K562 (cell line): ENCODE results near the gene LTBP1. TPM values are rescaled to one million over a fixed set of nuclear protein-coding genes. Genes with fewer than 3 reads are reported as not detected.
A peak's percentile ranks its signal among the peaks of the same experiment; 100 is the strongest.

Experiments used
- ATAC-seq: fragments of 200-7000 bp; cut with Tn5 transposase; 3 replicates; pipeline ENCODE4 v1.9.1; 2020; ENCODE audit warnings: moderate library complexity
- BruUV-seq: library from RNA; stranded (reverse); fragments of 400-500 nt; replicated peaks from 2 replicates; lab custom pipeline; 2021; lab: Mats Ljungman, UMichigan
- CTCF ChIA-PET: fragments of 300-600 bp; formaldehyde crosslinking; extraction: SDS; loops from one replicate; lab custom pipeline; 2021; ENCODE audit warnings: low intra/inter-chr PET ratio; lab: Yijun Ruan, JAX
- POLR2A ChIA-PET: fragments of 300-600, 350-650 bp; sonication (Branson Sonifier 250); formaldehyde crosslinking; extraction: SDS; loops from one replicate; lab custom pipeline; 2021; ENCODE audit warnings: antibody characterized with exemption, inconsistent platforms; lab: Yijun Ruan, JAX
- DNase-seq, 4 experiments: peaks; one replicate each; pipeline versions ENCODE4 v3.0.0 to v3.0.0-alpha.2; 2011 to 2018; ENCODE audit warnings: low spot score in 3 of 4, mixed read lengths in 3 of 4; ENCODE audit errors: extremely low read depth in 1 of 4
- FAIRE-seq: peaks from 2 replicates; lab custom pipeline; 2011; peaks lifted over from hg19 to GRCh38; lab: Jason Lieb, UNC
- H2AFZ ChIP-seq: 2 replicates; pipeline ENCODE4 v1.6.0; 2011; ENCODE audit warnings: low read depth, low read length, control low read depth, inconsistent platforms
- H3K27ac ChIP-seq: fragments of 200-600 bp; 3 replicates; pipeline ENCODE4 v1.8.0; 2011; ENCODE audit warnings: low read depth, mild to moderate bottlenecking, control low read depth, inconsistent platforms, low read length, moderate library complexity, mixed read lengths; ENCODE audit errors: extremely low read depth
- H3K27me3 ChIP-seq, 2 experiments: fragments of 300-600 bp in 1 of 2; 2 replicates in 1 of 2; 3 replicates in 1 of 2; pipeline versions ENCODE4 v1.6.0 to v1.8.0; 2011; ENCODE audit warnings: inconsistent platforms in 2 of 2, low read length in 2 of 2, mild to moderate bottlenecking in 1 of 2, mixed read lengths in 1 of 2, moderate library complexity in 1 of 2; ENCODE audit not compliant: control insufficient read depth in 2 of 2, insufficient read depth in 2 of 2
- H3K36me3 ChIP-seq: fragments of 300-600 bp; 3 replicates; pipeline ENCODE4 v1.8.0; 2011; ENCODE audit warnings: mild to moderate bottlenecking, low read length, inconsistent platforms; ENCODE audit not compliant: control insufficient read depth, insufficient read depth
- H3K4me1 ChIP-seq, 2 experiments: fragments of 200-600 bp in 1 of 2; replicated peaks in 1 of 2; 2 replicates in 1 of 2; 3 replicates in 1 of 2; pipeline versions ENCODE4 v1.5.1 to v1.8.0; 2011; ENCODE audit warnings: inconsistent platforms in 2 of 2, low read length in 2 of 2, mild to moderate bottlenecking in 1 of 2, mixed read lengths in 1 of 2, moderate library complexity in 1 of 2; ENCODE audit not compliant: control insufficient read depth in 2 of 2, insufficient read depth in 2 of 2
- H3K4me2 ChIP-seq: 2 replicates; pipeline ENCODE4 v1.6.1; 2011; ENCODE audit warnings: low read length, control low read depth, inconsistent platforms, mixed read lengths; ENCODE audit not compliant: insufficient read depth
- H3K4me3 ChIP-seq: fragments of 200-600 bp; sonication (generic), shearing (Covaris generic); 2 replicates; pipeline ENCODE4 v1.5.1; 2016; ENCODE audit warnings: control low read depth, inconsistent platforms
- H3K79me2 ChIP-seq: fragments of 200-600 bp; 3 replicates; pipeline ENCODE4 v1.8.0; 2011; ENCODE audit warnings: low read length, inconsistent platforms; ENCODE audit not compliant: control insufficient read depth, insufficient read depth
- H3K9ac ChIP-seq, 2 experiments: 2 replicates each; pipeline versions ENCODE4 v1.6.0 to v1.6.1; 2011; ENCODE audit warnings: low read depth in 2 of 2, low read length in 2 of 2, control low read depth in 1 of 2, inconsistent platforms in 1 of 2, mild to moderate bottlenecking in 1 of 2, mixed read lengths in 1 of 2; ENCODE audit not compliant: insufficient read depth in 1 of 2
- H3K9me1 ChIP-seq: one replicate; pipeline ENCODE4 v1.6.0; 2011; ENCODE audit warnings: inconsistent platforms, mild to moderate bottlenecking, low read length, moderate library complexity; ENCODE audit not compliant: control insufficient read depth, insufficient read depth
- H3K9me3 ChIP-seq: replicated peaks from 2 replicates; pipeline ENCODE4 v1.5.1; 2011; ENCODE audit warnings: low read depth, low read length, inconsistent platforms; ENCODE audit not compliant: control insufficient read depth, insufficient read depth
- H4K20me1 ChIP-seq: replicated peaks from 2 replicates; pipeline ENCODE4 v1.6.1; 2011; ENCODE audit warnings: low read length, inconsistent platforms, mixed read lengths; ENCODE audit not compliant: control insufficient read depth, insufficient read depth
- BCL6 ChIP-seq: fragments of 250-450 bp; sonication (Bioruptor Pico); IDR thresholded peaks from 2 replicates; pipeline ENCODE4 v1.4.0; 2020
- CEBPB ChIP-seq: fragments of 450-650 bp; IDR thresholded peaks from 2 replicates; pipeline ENCODE4 v1.6.1; 2016; ENCODE audit warnings: missing genetic modification characterization, missing compliant biosample characterization
- EP400 ChIP-seq: fragments of 450-650 bp; IDR thresholded peaks from 2 replicates; pipeline ENCODE4 v1.6.1; 2017; ENCODE audit warnings: antibody characterized with exemption, mild to moderate bottlenecking, moderate library complexity
- HDAC2 ChIP-seq: fragments of 450-650 bp; IDR thresholded peaks from 2 replicates; pipeline ENCODE4 v1.6.1; 2016; ENCODE audit warnings: mild to moderate bottlenecking
- HDGF ChIP-seq: fragments of 450-650 bp; IDR thresholded peaks from 2 replicates; pipeline ENCODE4 v1.6.1; 2016
- HSF4 ChIP-seq: fragments of 250-450 bp; sonication (Bioruptor Pico); IDR thresholded peaks from 2 replicates; pipeline ENCODE4 v2.1.2; 2022; ENCODE audit warnings: mild to moderate bottlenecking, moderate library complexity, borderline replicate concordance
- MAFF ChIP-seq: IDR thresholded peaks from 2 replicates; pipeline ENCODE4 v1.6.1; 2012; ENCODE audit warnings: low read length, improper control_type of control experiment
- NUFIP1 ChIP-seq: fragments of 450-650 bp; IDR thresholded peaks from 2 replicates; pipeline ENCODE4 v1.6.1; 2018; ENCODE audit not compliant: partially characterized antibody
- PML ChIP-seq: IDR thresholded peaks from 2 replicates; pipeline ENCODE4 v1.6.1; 2012; ENCODE audit warnings: low read length, inconsistent platforms
- POLR2G ChIP-seq: fragments of 200-400 bp; formaldehyde crosslinking; IDR thresholded peaks from 2 replicates; pipeline ENCODE4 v1.6.1; 2017; ENCODE audit warnings: low read depth, mild to moderate bottlenecking, antibody characterized with exemption, low read length, moderate library complexity
- PRMT5 ChIP-seq: sonication (generic); formaldehyde crosslinking; IDR thresholded peaks from 2 replicates; pipeline ENCODE4 v1.5.0; 2020; ENCODE audit warnings: missing genetic modification reagents
- RBM14 ChIP-seq: fragments of 200-400 bp; formaldehyde crosslinking; IDR thresholded peaks from 2 replicates; pipeline ENCODE4 v1.6.1; 2018; ENCODE audit warnings: low read depth, mild to moderate bottlenecking, low read length, moderate library complexity, borderline replicate concordance; ENCODE audit not compliant: insufficient read depth
- RBM39 ChIP-seq: fragments of 200-400 bp; formaldehyde crosslinking; optimal IDR thresholded peaks from 2 replicates; pipeline ENCODE3; 2018; ENCODE audit warnings: low read depth, low read length
- SIN3B ChIP-seq: fragments of 450-650 bp; IDR thresholded peaks from 2 replicates; pipeline ENCODE4 v1.6.1; 2017; ENCODE audit warnings: low read depth, mild to moderate bottlenecking, moderate library complexity
- SMARCC2 ChIP-seq: fragments of 450-650 bp; IDR thresholded peaks from 2 replicates; pipeline ENCODE4 v1.6.1; 2017; ENCODE audit warnings: antibody characterized with exemption, moderate library complexity, mild to moderate bottlenecking, low read depth
- STAT5B ChIP-seq: fragments of 250-450 bp; sonication (Bioruptor Pico); IDR thresholded peaks from 2 replicates; pipeline ENCODE4 v1.8.0; 2021; ENCODE audit warnings: mild to moderate bottlenecking, inconsistent platforms
- ZBTB2 ChIP-seq: fragments of 450-650 bp; IDR thresholded peaks from 2 replicates; pipeline ENCODE4 v1.6.1; 2016; ENCODE audit warnings: antibody characterized with exemption
- ZKSCAN3 ChIP-seq: fragments of 250-450 bp; sonication (Bioruptor Pico); IDR thresholded peaks from 2 replicates; pipeline ENCODE4 v1.4.0; 2020
- WGBS: fragments of 100-300 bp; shearing (Covaris generic); methylation state at CpG from one replicate; pipeline ENCODE4 v1.1.6; 2016; ENCODE audit warnings: low coverage, mixed read lengths; ENCODE audit not compliant: insufficient coverage; ENCODE audit errors: missing lambda C conversion rate; 5-methylcytosine and 5-hydroxymethylcytosine counted together
- in situ Hi-C: fragments of 300-500 bp; cut with MboI; formaldehyde crosslinking; loops from 4 replicates; pipeline ENCODE4 v1.15.0; 2018; ENCODE audit warnings: inconsistent platforms, mixed read lengths
- intact Hi-C: fragments of 100-400 bp; cut with micrococcal nuclease; formaldehyde crosslinking; loops from 2 replicates; pipeline ENCODE4 v1.14.2; 2022
- polyA plus RNA-seq, 8 experiments: library from polyadenylated mRNA; depleted of rRNA in 4 of 8; stranded (reverse) in 5 of 8; unstranded in 3 of 8; fragments of >200 nt; fragmentation: Nextera tagmentation in 2 of 8; fragmentation: Illumina TruSeq in 1 of 8; extraction: Ambion mirVana in 2 of 8; extraction: Trizol in 1 of 8; gene quantifications; 2 replicates each; pipeline versions ENCODE4 v1.2.1 to v1.2.3, GENCODE V29; 2011 to 2014; ENCODE audit warnings: inconsistent platforms in 1 of 8, missing spikeins in 1 of 8
- total RNA-seq, 7 experiments: library from RNA; depleted of rRNA in 6 of 7; stranded (reverse); fragments of >200 nt in 6 of 7; fragmentation: Illumina TruSeq in 2 of 7; extraction: Trizol in 2 of 7; gene quantifications; 2 replicates each; pipeline versions ENCODE4 v1.2.1 to v1.2.3, GENCODE V29; 2011 to 2021; ENCODE audit warnings: low replicate concordance in 1 of 7
- TF ChIP-seq, protein P1 (sequence below): IDR thresholded peaks from 2 replicates; pipeline ENCODE4 v1.6.1; 2012; ENCODE audit warnings: low read depth, low read length, improper control_type of control experiment, borderline replicate concordance

Gene LTBP1
- total and polyA plus RNA-seq, 9 of the 15 experiments (the other 6 are each of a cell fraction or from before 2014, with no cell fraction given), result 3.6 to 16.4 (median 8.5) TPM

GRCh38 chr2:33038799-33039198 is 92.0 kb downstream of the LTBP1 start:
- ChIA-PET CTCF (interaction anchor here (0.6 kb wide), 1 partner anchor 149 kb away, joined by 6 read pairs; no protein-coding TSS in a partner anchor), POLR2A (no interaction called here)
- FAIRE-seq (no peak), DNase-seq (no peak), ATAC-seq (peak; percentile 23; the same call in 1 of the 3 replicates)
- Histone ChIP-seq H3K4me1 (no peaks in the 10 kb centered on the region), H3K9ac (no peak overlapping the region), H3K9me3 (no peaks in the 10 kb centered on the region), H3K4me2 (no peak overlapping the region), H3K79me2 (no peaks in the 10 kb centered on the region), H4K20me1 (no peaks in the 10 kb centered on the region), H3K27ac (no peak overlapping the region), H3K4me3 (no peak overlapping the region), H2AFZ (no peak overlapping the region), H3K9me1 (no peaks in the 10 kb centered on the region), H3K36me3 (no peaks in the 10 kb centered on the region), H3K27me3 (peaks cover 0 to 8% of the 10 kb centered on the region in 2 experiments; a peak in 1 of 5 replicates)
- TF ChIP-seq MAFF (no peak), HSF4 (CRISPR knock-in tag) (no peak), RBM39 (no peak), STAT5B (CRISPR knock-in tag) (no peak), ZBTB2 (no peak), HDGF (no peak), SMARCC2 (no peak), EP400 (no peak), SIN3B (no peak), PML (no peak), PRMT5 (CRISPR knock-in tag) (no peak), NUFIP1 (no peak), CEBPB (no peak), HDAC2 (no peak), RBM14 (no peak), POLR2G (no peak), ZKSCAN3 (no peak), BCL6 (CRISPR knock-in tag) (no peak)
- TF ChIP-seq, protein P1, sequence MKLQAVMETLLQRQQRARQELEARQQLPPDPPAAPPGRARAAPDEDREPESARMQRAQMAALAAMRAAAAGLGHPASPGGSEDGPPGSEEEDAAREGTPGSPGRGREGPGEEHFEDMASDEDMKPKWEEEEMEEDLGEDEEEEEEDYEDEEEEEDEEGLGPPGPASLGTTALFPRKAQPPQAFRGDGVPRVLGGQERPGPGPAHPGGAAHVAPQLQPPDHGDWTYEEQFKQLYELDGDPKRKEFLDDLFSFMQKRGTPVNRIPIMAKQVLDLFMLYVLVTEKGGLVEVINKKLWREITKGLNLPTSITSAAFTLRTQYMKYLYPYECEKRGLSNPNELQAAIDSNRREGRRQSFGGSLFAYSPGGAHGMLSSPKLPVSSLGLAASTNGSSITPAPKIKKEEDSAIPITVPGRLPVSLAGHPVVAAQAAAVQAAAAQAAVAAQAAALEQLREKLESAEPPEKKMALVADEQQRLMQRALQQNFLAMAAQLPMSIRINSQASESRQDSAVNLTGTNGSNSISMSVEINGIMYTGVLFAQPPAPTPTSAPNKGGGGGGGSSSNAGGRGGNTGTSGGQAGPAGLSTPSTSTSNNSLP, result no peak
- WGBS, result 31% methylated on average over 4 of the region's 4 CpGs
- in situ Hi-C loops, result no loop called here
- no TSS peak for BruUV-seq
- intact Hi-C loops, result loop anchor here (5.0 kb wide), 1 partner anchor 544 kb away; no protein-coding TSS in a partner anchor
